GM18511 (cell line): ENCODE results near the gene RPS21.

Experiments
- ATAC-seq: cut with Tn5 transposase; IDR thresholded peaks from one replicate; pipeline ENCODE4 v1.9.1; 2021; ENCODE audit warnings: mild to moderate bottlenecking, moderate library complexity; ENCODE audit not compliant: unreplicated experiment

Gene RPS21

GRCh38 chr20:62409086-62409853 is 22.4 kb downstream of the RPS21 start:
- no peak for ATAC-seq

GRCh38 chr20:62409931-62410745 is 23.2 kb downstream of the RPS21 start:
- no peak for ATAC-seq

GRCh38 chr20:62410746-62411478 is 24.0 kb downstream of the RPS21 start:
- no peak for ATAC-seq

GRCh38 chr20:62411479-62412193 is 24.7 kb downstream of the RPS21 start:
- ATAC-seq = no peak

GRCh38 chr20:62412194-62413024 is 25.5 kb downstream of the RPS21 start:
- no peak for ATAC-seq

- no peak for ATAC-seq
Observed at GRCh38 chr20:62413025-62413570, 26.2 kb downstream of the RPS21 start.

- no peak for ATAC-seq
Observed at GRCh38 chr20:62413896-62414481, 27.1 kb downstream of the RPS21 start.

- no peak for ATAC-seq
Observed at GRCh38 chr20:62415354-62416111, 28.6 kb downstream of the RPS21 start.

GRCh38 chr20:62416651-62417637 is 30.0 kb downstream of the RPS21 start:
- no peak for ATAC-seq

GRCh38 chr20:62417981-62418708 is 31.2 kb downstream of the RPS21 start:
- no peak for ATAC-seq

- ATAC-seq = no peak
Observed at GRCh38 chr20:62418709-62419487, 32.0 kb downstream of the RPS21 start.

- ATAC-seq = no peak
Observed at GRCh38 chr20:62419759-62420158, 32.9 kb downstream of the RPS21 start.

GRCh38 chr20:62420846-62421715 is 34.2 kb downstream of the RPS21 start:
- no peak for ATAC-seq

- no peak for ATAC-seq
Observed at GRCh38 chr20:62421716-62421990, 34.8 kb downstream of the RPS21 start.

- no peak for ATAC-seq
Observed at GRCh38 chr20:62422636-62423325, 35.9 kb downstream of the RPS21 start.
